GM12878 (cell line): ENCODE results near the gene CSAD. TPM values are rescaled to one million over a fixed set of nuclear protein-coding genes. Genes with fewer than 3 reads are reported as not detected.

Source experiments
- ATF7 ChIP-seq: fragments of 450-650 bp; IDR thresholded peaks from 2 replicates; pipeline ENCODE4 v1.6.1; 2016; ENCODE audit warnings: low read depth, mild to moderate bottlenecking
- BCL3 ChIP-seq: IDR thresholded peaks from 2 replicates; pipeline ENCODE4 v1.6.1; 2011; ENCODE audit warnings: borderline replicate concordance, low read depth, mild to moderate bottlenecking, moderate library complexity, low read length; ENCODE audit not compliant: insufficient read depth, poor library complexity, severe bottlenecking
- BCLAF1 ChIP-seq: fragments of 450-650 bp; IDR thresholded peaks from 2 replicates; pipeline ENCODE4 v1.6.1; 2017; ENCODE audit warnings: antibody characterized with exemption, mild to moderate bottlenecking, moderate library complexity
- BRCA1 ChIP-seq: IDR thresholded peaks from 2 replicates; pipeline ENCODE4 v1.6.1; 2011; ENCODE audit warnings: low read depth, low read length, improper control_type of control experiment
- CBFB ChIP-seq: IDR thresholded peaks from 2 replicates; pipeline ENCODE4 v1.6.1; 2016; ENCODE audit warnings: antibody characterized with exemption, low read depth
- CBX3 ChIP-seq: fragments of 200-600 bp; sonication (generic); IDR thresholded peaks from 2 replicates; pipeline ENCODE4 v1.6.1; 2016; ENCODE audit warnings: low read depth, borderline replicate concordance
- CEBPB ChIP-seq, 2 experiments: fragments of 150-350 bp in 1 of 2; IDR thresholded peaks; 2 replicates each; pipeline ENCODE4 v1.6.1; 2012 to 2014; ENCODE audit warnings: low read depth in 2 of 2, low read length in 2 of 2, borderline replicate concordance in 1 of 2, inconsistent platforms in 1 of 2
- CREM ChIP-seq: IDR thresholded peaks from 2 replicates; pipeline ENCODE4 v1.6.1; 2014; ENCODE audit warnings: antibody characterized with exemption, low read depth
- FOXM1 ChIP-seq: IDR thresholded peaks from 2 replicates; pipeline ENCODE4 v1.6.1; 2012; ENCODE audit warnings: low read depth, mild to moderate bottlenecking, inconsistent platforms, low read length, moderate library complexity
- IKZF1 ChIP-seq: fragments of 450-650 bp; conservative IDR thresholded peaks from 2 replicates; pipeline ENCODE4 v1.6.1; 2017; ENCODE audit warnings: antibody characterized with exemption, mild to moderate bottlenecking
- NKRF ChIP-seq: fragments of 450-650 bp; conservative IDR thresholded peaks from 2 replicates; pipeline ENCODE4 v1.6.1; 2017; ENCODE audit warnings: mild to moderate bottlenecking, moderate library complexity
- RBBP5 ChIP-seq: fragments of 200-600 bp; sonication (generic); conservative IDR thresholded peaks from 2 replicates; pipeline ENCODE4 v1.6.1; 2016
- RCOR1 ChIP-seq: conservative IDR thresholded peaks from 2 replicates; pipeline ENCODE4 v1.6.1; 2012; ENCODE audit warnings: low read depth, low read length, improper control_type of control experiment
- RELA ChIP-seq: fragments of 450-650 bp; IDR thresholded peaks from 2 replicates; pipeline ENCODE4 v1.8.0; 2014; ENCODE audit warnings: borderline replicate concordance; ENCODE audit not compliant: partially characterized antibody
- TAF1 ChIP-seq: IDR thresholded peaks from 2 replicates; pipeline ENCODE4 v1.6.1; 2011; ENCODE audit warnings: mild to moderate bottlenecking, low read depth, low read length, borderline replicate concordance
- TCF3 ChIP-seq: IDR thresholded peaks from 2 replicates; pipeline ENCODE4 v1.6.1; 2012; ENCODE audit warnings: low read depth, mild to moderate bottlenecking, low read length, borderline replicate concordance; ENCODE audit not compliant: insufficient read depth
- ZZZ3 ChIP-seq: IDR thresholded peaks from 2 replicates; pipeline ENCODE4 v1.6.1; 2011; ENCODE audit warnings: low read depth; ENCODE audit not compliant: control insufficient read depth, insufficient read length
- polyA plus RNA-seq, 11 experiments: library from polyadenylated mRNA; depleted of rRNA in 4 of 11; unstranded in 6 of 11; stranded (reverse) in 5 of 11; fragments of >200 nt; fragmentation: Nextera tagmentation in 4 of 11; fragmentation: Illumina TruSeq in 1 of 11; extraction: Ambion mirVana in 4 of 11; extraction: Trizol in 1 of 11; gene quantifications; 1 replicate in 1 of 11; 2 replicates in 10 of 11; pipeline versions ENCODE4 v1.2.1 to v1.2.3, GENCODE V29; 2011 to 2016; ENCODE audit warnings: inconsistent platforms in 2 of 11, missing spikeins in 2 of 11, low read depth in 1 of 11
- total RNA-seq, 4 experiments: library from RNA; depleted of rRNA in 3 of 4; stranded (reverse); fragments of >200 nt in 3 of 4; fragmentation: Illumina TruSeq in 1 of 4; extraction: Trizol in 1 of 4; gene quantifications; 2 replicates each; pipeline versions ENCODE4 v1.2.1 to v1.2.3, GENCODE V29; 2013 to 2021
- TF ChIP-seq, protein P1 (sequence below): fragments of 150-350 bp; IDR thresholded peaks from 2 replicates; pipeline ENCODE4 v1.6.1; 2014; ENCODE audit warnings: mild to moderate bottlenecking, low read depth, low read length
- TF ChIP-seq, protein P2 (sequence below): fragments of 450-650 bp; IDR thresholded peaks from 2 replicates; pipeline ENCODE4 v1.6.1; 2017; ENCODE audit warnings: mild to moderate bottlenecking, low read depth, inconsistent platforms; ENCODE audit not compliant: poor library complexity, severe bottlenecking

Gene CSAD
- total and polyA plus RNA-seq, 10 of the 15 experiments (the other 5 are each of a cell fraction or from before 2014, with no cell fraction given), result 1.1 to 20.4 (median 6.2) TPM

GRCh38 chr12:53221203-53222080, 40.7 kb upstream of the CSAD start (continued):
- TF ChIP-seq NKRF, result 0 out of 2 replicates have a peak, but pooled peaks have one; percentile 54
- TF ChIP-seq TAF1, result 0 out of 2 replicates have a peak, but pooled peaks have one; percentile 1
- TF ChIP-seq BRCA1, result no peak
- no peak for TF ChIP-seq ATF7
- TF ChIP-seq, protein P1, sequence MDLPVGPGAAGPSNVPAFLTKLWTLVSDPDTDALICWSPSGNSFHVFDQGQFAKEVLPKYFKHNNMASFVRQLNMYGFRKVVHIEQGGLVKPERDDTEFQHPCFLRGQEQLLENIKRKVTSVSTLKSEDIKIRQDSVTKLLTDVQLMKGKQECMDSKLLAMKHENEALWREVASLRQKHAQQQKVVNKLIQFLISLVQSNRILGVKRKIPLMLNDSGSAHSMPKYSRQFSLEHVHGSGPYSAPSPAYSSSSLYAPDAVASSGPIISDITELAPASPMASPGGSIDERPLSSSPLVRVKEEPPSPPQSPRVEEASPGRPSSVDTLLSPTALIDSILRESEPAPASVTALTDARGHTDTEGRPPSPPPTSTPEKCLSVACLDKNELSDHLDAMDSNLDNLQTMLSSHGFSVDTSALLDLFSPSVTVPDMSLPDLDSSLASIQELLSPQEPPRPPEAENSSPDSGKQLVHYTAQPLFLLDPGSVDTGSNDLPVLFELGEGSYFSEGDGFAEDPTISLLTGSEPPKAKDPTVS, result no peak
- no peak for TF ChIP-seq ZZZ3
- TF ChIP-seq CREM, result no peak
- TF ChIP-seq FOXM1, result no peak
- TF ChIP-seq RELA, result peak; percentile 34
- no peak for TF ChIP-seq BCL3
- TF ChIP-seq CBFB, result no peak; the same call in 1 of the 2 replicates
- no peak for TF ChIP-seq CEBPB (IDR thresholded peaks at IDR 0.05; ENCODE audit: borderline replicate concordance in 1 of 2, low read depth in 2 of 2, low read length in 2 of 2)
- TF ChIP-seq RBBP5, result no peak
- no peak for TF ChIP-seq CBX3
- TF ChIP-seq, protein P2, sequence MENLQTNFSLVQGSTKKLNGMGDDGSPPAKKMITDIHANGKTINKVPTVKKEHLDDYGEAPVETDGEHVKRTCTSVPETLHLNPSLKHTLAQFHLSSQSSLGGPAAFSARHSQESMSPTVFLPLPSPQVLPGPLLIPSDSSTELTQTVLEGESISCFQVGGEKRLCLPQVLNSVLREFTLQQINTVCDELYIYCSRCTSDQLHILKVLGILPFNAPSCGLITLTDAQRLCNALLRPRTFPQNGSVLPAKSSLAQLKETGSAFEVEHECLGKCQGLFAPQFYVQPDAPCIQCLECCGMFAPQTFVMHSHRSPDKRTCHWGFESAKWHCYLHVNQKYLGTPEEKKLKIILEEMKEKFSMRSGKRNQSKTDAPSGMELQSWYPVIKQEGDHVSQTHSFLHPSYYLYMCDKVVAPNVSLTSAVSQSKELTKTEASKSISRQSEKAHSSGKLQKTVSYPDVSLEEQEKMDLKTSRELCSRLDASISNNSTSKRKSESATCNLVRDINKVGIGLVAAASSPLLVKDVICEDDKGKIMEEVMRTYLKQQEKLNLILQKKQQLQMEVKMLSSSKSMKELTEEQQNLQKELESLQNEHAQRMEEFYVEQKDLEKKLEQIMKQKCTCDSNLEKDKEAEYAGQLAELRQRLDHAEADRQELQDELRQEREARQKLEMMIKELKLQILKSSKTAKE, result peak; percentile 24
- peak; percentile 10 for TF ChIP-seq IKZF1
- TF ChIP-seq RCOR1, result 0 out of 2 replicates have a peak, but pooled peaks have one; percentile 73
- no peak for TF ChIP-seq BCLAF1
- no peak for TF ChIP-seq TCF3
